Natural killer cell treated with Interleukin-12 subunit alpha and Interleukin-12 subunit beta and Interleukin-15 and Interleukin-18, amount 100 ng/mL, for 72 hours (primary cell): ENCODE data around the gene STPG3. TPM values are rescaled to one million over a fixed set of nuclear protein-coding genes. Genes with fewer than 3 reads are reported as not detected.
"Not testable (repeated sequence)": the region's sequence is repeated elsewhere in the genome, so short reads cannot be mapped to it uniquely, and the experiment has no call there.

ENCODE experiments used
- ATAC-seq, 2 donors: fragments of 150-1000 bp; cut with Tn5 transposase in 1 of 2; sonication (Bioruptor Pico), chemical (Tn5 transposase) in 1 of 2; 2 replicates each; pipeline ENCODE4 v1.10.0; 2021
- DNase-seq: peaks from one replicate; pipeline ENCODE4 v3.0.0; 2022; ENCODE audit warnings: low spot score
- H3K27ac Mint-ChIP-seq, 2 donors: 1 replicate in 1 of 2; 2 replicates in 1 of 2; pipeline ENCODE4 v1.8.0; 2022; ENCODE audit warnings: mixed read lengths in 2 of 2, mild to moderate bottlenecking in 1 of 2, moderate library complexity in 1 of 2
- H3K27me3 Mint-ChIP-seq, 2 donors: 1 replicate in 1 of 2; 2 replicates in 1 of 2; pipeline ENCODE4 v1.8.0; 2022; ENCODE audit warnings: mixed read lengths in 2 of 2
- H3K36me3 Mint-ChIP-seq: one replicate; pipeline ENCODE4 v1.8.0; 2022; ENCODE audit warnings: mixed read lengths
- H3K4me1 Mint-ChIP-seq, 2 donors: 1 replicate in 1 of 2; 2 replicates in 1 of 2; pipeline ENCODE4 v1.8.0; 2022; ENCODE audit warnings: low read depth in 2 of 2, mixed read lengths in 2 of 2, mild to moderate bottlenecking in 1 of 2
- H3K4me3 Mint-ChIP-seq: one replicate; pipeline ENCODE4 v1.8.0; 2022; ENCODE audit warnings: mixed read lengths
- H3K9me3 Mint-ChIP-seq: 2 replicates; pipeline ENCODE4 v1.8.0; 2022; ENCODE audit warnings: mixed read lengths
- total RNA-seq, 2 donors: library from RNA; stranded (reverse); gene quantifications; one replicate each; pipeline ENCODE4 v1.2.3, GENCODE V29; 2022

Gene STPG3
- total RNA-seq, 2 donors from 2014 or later = not detected

DNA sequence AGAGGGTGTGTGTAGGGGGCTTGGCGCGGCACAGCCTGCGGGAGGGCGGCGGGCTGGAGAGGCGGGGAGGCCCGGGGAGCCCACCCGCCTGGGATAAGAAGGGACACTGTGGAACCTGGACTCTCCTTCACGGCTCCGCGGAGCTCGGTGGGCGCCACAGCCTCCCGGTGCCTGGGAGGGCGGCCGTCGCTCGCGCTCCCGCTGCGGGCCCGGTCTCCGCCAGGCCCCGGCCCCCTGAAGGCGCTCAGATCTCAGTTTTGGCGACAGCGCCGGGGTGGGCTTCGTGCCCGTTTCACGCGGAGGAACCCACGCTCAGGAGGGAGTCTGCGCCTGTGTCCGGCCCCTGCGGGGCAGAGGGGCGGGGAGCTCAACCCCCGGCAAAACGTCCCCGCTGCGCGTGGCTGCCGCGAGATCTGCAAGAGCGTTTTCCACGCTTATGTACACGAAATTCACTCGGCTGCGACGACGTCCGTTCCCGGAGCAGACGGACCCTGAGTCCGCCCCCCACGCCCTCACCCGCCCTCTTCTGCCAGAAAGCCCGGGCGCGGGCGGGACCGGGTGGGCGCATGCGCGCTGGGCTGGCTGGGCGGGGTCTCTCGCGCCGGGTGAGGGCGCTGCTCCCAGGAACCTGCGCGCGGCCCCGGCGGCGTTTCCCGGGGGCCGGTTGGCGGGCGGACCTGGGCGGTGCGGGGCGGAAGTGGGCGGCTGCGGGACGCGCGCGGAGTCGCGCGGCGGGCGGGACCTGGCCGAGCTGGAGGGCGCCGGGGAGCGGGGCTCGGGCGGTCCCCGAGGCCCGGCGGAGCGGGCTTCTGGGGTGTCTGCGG, 3.8 kb downstream of the STPG3 start, which contains the start of gene NELFB:
NELFB (plus strand) TSS at position 704 of the 824 bp plus-strand sequence.
- Mint-ChIP-seq H3K4me1 (peaks cover 5 to 10% of the 10 kb centered on the region in 2 donors), H3K27ac (peak within 1 kb of the TSS; percentile 44 to 78), H3K9me3 (no peaks in the 10 kb centered on the region), H3K36me3 (no peaks in the 10 kb centered on the region), H3K4me3 (peak within 1 kb of the TSS; percentile 83), H3K27me3 (no peaks in the 10 kb centered on the region)
- ATAC-seq (peak; percentile 91 to 97), DNase-seq (peak; percentile 98)

DNA sequence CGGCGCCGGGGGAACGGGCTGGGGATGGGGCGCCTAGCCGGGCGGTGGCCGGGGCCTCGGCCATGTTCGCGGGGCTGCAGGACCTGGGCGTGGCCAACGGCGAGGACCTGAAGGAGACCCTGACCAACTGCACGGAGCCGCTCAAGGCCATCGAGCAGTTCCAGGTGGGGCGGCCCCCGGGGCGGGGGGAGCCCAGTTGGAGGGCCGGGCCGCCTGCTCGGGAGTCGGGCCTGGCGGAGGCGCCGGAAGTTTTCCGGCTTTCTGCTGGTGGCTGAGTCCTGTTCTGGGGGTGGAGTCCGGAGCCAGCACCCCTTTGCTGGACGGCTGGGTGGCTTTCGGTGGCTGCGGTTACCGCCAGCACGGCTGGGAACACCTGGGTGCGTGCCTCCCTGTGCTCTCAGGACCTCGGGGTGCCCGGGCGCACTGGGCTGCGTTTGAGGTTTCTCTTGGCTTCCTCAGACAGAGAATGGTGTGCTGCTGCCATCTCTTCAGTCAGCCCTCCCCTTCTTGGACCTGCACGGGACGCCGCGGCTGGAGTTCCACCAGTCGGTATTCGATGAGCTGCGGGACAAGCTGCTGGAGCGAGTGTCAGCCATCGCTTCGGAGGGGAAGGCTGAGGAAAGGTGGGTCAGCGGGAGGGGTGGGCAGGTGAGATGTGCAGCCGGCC, 4.5 kb downstream of the STPG3 start:
- H3K27ac Mint-ChIP-seq = no peak overlapping the region
- DNase-seq = no peak

DNA sequence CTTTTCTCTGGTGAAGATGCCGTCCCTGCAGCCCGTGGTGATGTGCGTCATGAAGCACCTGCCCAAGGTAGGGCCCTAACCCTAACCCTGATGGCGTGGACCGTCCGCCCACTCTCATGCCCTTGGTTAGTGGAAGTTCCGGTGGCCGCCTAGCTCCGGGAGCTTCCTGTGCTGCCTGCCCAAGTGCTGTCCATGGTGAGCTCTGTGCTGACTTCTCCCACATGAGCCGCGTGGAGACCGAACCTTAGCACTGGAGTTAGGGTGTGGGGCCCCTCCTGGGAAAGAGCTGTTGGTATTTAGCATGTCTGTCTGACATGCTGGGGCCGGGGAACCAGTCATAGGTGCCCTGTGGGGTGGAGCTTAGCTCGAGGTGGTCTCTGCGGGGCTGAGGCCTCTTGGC, 5.3 kb downstream of the STPG3 start:
- Mint-ChIP-seq H3K9me3 (no peaks in the 10 kb centered on the region), H3K27ac (no peak overlapping the region), H3K27me3 (no peaks in the 10 kb centered on the region), H3K4me3 (peak overlapping the region; percentile 83), H3K36me3 (no peaks in the 10 kb centered on the region), H3K4me1 (peaks cover 5 to 10% of the 10 kb centered on the region in 2 donors)
- DNase-seq (no peak), ATAC-seq (no peak)

More for the DNA sequence above, 4.5 kb downstream of the STPG3 start:
- Mint-ChIP-seq H3K27me3 (no peaks in the 10 kb centered on the region), H3K4me1 (peaks cover 5 to 10% of the 10 kb centered on the region in 2 donors), H3K4me3 (peak overlapping the region; percentile 83), H3K9me3 (no peaks in the 10 kb centered on the region), H3K36me3 (no peaks in the 10 kb centered on the region)
- ATAC-seq = peak in 1 of 2 donors; percentile 51

DNA sequence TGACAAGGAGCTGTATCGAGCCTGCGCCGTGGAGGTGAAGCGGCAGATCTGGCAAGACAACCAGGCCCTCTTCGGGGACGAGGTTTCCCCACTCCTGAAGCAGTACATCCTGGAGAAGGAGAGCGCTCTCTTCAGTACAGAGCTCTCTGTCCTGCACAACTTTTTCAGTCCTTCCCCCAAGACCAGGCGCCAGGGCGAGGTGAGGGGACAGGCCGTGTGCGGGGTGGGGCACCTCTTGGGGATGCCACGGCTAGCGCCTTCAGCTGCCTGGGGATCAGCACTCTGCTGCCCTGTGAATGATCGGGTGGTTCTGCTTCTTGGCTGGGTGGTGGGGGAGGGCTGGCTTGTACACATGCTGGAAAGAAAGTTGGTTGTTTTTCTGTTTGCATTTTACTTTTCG, 5.8 kb downstream of the STPG3 start:
- Mint-ChIP-seq H3K27me3 (no peaks in the 10 kb centered on the region), H3K4me1 (peaks cover 5 to 13% of the 10 kb centered on the region in 2 donors), H3K27ac (no peak overlapping the region), H3K4me3 (peak overlapping the region; percentile 15), H3K9me3 (no peaks in the 10 kb centered on the region), H3K36me3 (peaks cover 5% of the 10 kb centered on the region)
- DNase-seq (no peak), ATAC-seq (no peak)

DNA sequence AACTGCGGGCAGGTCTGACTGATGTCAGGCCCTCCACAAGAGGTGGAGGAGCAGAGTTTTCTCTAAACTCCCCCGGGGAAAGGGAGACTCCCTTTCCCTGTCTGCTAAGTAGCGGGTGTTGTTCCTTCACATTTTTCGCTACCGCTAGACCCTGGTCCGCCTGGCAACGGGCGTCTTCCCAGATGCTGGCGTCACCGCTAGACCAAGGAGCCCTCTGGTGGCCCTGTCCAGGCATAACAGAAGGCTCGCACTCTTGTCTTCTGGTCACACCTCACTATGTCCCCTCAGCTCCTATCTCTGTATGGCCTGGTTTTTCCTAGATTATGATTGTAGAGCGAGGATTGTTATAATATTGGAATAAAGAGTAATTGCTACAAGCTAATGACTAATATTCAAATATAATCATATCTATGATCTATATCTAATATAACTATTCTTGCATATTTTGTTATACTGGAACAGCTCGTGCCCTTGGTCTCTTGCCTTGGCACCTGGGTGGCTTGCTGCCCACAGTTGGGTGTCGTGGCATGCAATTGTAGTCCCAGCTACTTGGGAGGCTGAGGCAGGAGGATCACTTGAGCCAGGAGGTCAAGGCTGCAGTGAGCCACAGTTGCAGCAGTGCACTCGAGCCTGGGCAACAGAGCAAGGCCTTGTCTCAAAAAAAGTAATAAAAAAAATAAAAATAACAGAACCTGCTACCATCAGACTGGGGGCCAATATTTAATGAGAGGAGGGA, 11.3 kb downstream of the STPG3 start:
- H3K4me3 Mint-ChIP-seq, ATAC-seq, H3K27ac Mint-ChIP-seq, DNase-seq, H3K9me3 Mint-ChIP-seq, H3K4me1 Mint-ChIP-seq, H3K27me3 Mint-ChIP-seq, H3K36me3 Mint-ChIP-seq: not testable (repeated sequence)

DNA sequence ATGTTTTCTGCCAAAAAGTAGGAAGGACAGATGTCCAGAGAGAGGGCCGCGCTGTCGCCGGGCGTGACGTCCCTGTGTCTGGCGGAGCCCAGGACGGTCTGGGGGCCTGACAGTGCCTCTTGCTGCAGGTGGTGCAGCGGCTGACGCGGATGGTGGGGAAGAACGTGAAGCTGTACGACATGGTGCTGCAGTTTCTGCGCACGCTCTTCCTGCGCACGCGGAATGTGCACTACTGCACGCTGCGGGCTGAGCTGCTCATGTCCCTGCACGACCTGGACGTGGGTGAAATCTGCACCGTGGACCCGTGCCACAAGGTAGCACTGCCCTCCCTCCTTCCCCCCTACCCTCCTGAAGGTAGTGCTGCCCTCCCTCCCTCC, 11.8 kb downstream of the STPG3 start:
- Mint-ChIP-seq H3K4me1 (peaks cover 0 to 3% of the 10 kb centered on the region in 2 donors), H3K36me3 (peaks cover 5% of the 10 kb centered on the region), H3K9me3 (no peaks in the 10 kb centered on the region), H3K4me3 (no peak overlapping the region), H3K27me3 (no peaks in the 10 kb centered on the region), H3K27ac (no peak overlapping the region)
- no peak for DNase-seq
- no peak for ATAC-seq

DNA sequence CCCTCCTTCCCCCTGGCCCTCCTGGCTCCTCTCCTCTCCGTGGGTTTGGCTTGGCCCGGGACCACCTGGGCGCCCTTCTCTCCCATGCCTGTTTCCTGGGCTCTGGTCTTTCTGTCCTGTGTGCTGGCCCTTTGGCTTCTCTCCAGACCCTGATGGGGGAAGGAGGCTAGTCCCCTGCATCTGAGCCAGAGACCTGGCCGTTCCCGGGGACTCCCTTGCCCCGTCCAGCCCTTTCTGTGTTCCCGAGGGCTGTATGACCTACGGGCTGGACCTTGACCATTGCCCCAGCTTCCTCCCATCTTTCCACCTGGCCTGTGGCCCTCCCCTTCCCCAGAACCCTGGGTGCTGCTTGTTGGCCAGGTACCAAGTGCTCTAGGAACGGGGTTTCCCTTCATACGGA, 12.4 kb downstream of the STPG3 start:
- ATAC-seq (no peak), DNase-seq (no peak)
- no peak overlapping the region for H3K27ac Mint-ChIP-seq
- no peaks in the 10 kb centered on the region for H3K27me3 Mint-ChIP-seq
- no peaks in the 10 kb centered on the region for H3K9me3 Mint-ChIP-seq
- peaks cover 3 to 4% of the 10 kb centered on the region in 2 donors for H3K4me1 Mint-ChIP-seq
- peaks cover 8% of the 10 kb centered on the region for H3K36me3 Mint-ChIP-seq
- no peak overlapping the region for H3K4me3 Mint-ChIP-seq

DNA sequence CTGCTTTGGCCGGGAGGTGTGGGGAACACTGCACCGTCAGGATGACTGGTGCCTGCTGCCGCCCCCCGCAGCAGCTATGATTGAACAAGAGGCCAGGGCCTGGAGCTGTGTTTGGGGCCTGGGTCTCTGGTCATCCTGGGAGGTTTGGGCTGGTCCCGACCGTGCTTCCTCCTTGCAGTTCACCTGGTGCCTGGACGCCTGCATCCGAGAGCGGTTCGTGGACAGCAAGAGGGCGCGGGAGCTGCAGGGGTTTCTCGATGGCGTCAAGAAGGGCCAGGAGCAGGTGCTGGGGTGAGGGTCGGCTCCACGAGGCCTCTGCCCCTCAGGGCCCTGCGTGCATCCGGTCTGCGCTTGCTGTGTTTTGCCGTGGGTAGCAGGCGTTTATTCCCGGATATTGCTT, 13.0 kb downstream of the STPG3 start:
- Mint-ChIP-seq H3K9me3 (no peaks in the 10 kb centered on the region), H3K4me3 (no peak overlapping the region), H3K27me3 (no peaks in the 10 kb centered on the region), H3K36me3 (peaks cover 12% of the 10 kb centered on the region), H3K4me1 (peaks cover 7% of the 10 kb centered on the region in 2 donors), H3K27ac (no peak overlapping the region)
- DNase-seq = no peak
- no peak for ATAC-seq

DNA sequence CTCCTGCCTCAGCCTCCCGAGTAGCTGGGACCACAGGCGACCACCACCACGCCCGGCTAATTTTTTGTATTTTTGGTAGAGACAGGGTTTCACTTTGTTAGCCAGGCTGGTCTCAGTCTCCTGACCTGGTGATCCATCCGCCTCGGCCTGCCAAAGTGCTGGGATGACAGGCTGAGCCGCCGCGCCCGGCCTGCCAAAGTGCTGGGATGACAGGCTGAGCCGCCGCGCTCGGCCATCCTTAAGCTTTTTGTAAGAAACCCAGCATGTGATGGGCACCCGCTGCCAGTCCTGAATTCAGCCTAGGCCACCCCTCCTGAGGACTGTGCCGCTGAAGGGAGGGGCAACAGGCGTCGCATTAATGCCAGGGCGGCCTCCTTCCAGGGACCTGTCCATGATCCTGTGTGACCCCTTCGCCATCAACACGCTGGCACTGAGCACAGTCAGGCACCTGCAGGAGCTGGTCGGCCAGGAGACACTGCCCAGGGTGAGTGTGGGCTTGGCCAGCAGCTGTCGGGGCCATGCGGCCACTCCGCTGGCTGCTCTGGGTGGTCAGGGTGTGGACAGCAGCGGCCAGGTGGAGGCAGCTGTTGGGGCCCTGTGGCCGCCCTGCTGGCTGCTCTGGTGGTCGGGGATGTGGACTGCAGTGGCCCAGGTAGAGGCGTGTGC, 14.5 kb downstream of the STPG3 start:
- Mint-ChIP-seq H3K27me3 (no peaks in the 10 kb centered on the region), H3K4me3 (no peak overlapping the region), H3K4me1 (peaks cover 7 to 10% of the 10 kb centered on the region in 2 donors), H3K9me3 (no peaks in the 10 kb centered on the region), H3K36me3 (peaks cover 12% of the 10 kb centered on the region), H3K27ac (no peak overlapping the region)
- no peak for ATAC-seq
- DNase-seq = no peak

DNA sequence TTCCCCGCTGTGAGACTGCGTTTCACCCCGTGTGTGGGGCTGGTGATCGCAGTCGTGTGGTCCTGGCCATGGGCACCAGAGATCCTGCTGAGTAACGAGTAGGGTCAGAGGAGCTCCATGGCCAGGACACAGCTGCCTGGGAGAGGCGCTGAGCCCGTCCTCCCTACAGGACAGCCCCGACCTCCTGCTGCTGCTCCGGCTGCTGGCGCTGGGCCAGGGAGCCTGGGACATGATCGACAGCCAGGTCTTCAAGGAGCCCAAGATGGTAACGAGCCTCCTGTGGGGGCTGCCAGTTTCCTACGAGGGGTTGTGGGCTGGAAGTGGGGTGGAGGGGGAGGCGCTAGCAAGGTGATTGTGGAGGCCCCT, 15.1 kb downstream of the STPG3 start:
- no peak overlapping the region for H3K4me3 Mint-ChIP-seq
- H3K36me3 Mint-ChIP-seq = peaks cover 12% of the 10 kb centered on the region
- peak in 1 of 2 donors; percentile 18 for ATAC-seq
- H3K27ac Mint-ChIP-seq = no peak overlapping the region
- no peaks in the 10 kb centered on the region for H3K27me3 Mint-ChIP-seq
- DNase-seq = no peak
- H3K4me1 Mint-ChIP-seq = peaks cover 7 to 10% of the 10 kb centered on the region in 2 donors
- no peaks in the 10 kb centered on the region for H3K9me3 Mint-ChIP-seq

DNA sequence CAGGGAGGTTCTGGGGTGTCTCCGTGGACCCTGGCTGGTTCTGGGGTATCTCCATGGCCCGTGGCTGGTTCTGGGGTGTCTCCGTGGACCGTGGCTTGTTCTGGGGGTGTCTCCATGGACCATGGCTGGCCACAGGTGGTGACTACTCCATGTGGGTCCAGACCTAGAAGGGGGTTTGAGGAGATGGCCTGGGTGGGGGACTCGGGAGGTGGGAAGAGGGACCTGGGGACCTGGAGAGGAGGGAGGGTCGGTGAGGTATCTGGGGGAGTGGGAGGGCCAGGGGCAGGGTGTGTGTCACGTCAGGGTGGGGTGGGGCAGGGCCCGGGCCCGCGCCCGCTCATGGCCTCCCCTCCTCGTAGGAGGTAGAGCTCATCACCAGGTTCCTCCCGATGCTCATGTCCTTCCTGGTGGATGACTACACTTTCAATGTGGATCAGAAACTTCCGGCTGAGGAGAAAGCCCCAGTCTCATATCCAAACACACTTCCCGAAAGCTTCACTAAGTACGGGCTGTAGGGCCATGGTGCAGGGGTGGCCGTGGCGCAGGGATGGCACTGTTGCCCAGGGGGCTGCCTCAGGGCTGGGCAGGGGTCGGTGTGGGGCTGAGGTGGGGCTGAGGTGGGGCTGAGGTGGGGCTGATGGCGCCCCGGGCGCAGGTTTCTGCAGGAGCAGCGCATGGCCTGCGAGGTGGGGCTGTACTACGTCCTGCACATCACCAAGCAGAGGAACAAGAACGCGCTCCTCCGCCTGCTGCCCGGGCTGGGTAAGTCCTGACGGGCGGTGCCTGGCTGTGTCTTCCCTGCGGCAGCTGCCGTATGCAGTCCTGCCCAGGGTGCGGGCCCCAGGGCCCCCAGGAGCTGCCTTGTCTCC, 15.7 kb downstream of the STPG3 start:
- H3K27me3 Mint-ChIP-seq = no peaks in the 10 kb centered on the region

DNA sequence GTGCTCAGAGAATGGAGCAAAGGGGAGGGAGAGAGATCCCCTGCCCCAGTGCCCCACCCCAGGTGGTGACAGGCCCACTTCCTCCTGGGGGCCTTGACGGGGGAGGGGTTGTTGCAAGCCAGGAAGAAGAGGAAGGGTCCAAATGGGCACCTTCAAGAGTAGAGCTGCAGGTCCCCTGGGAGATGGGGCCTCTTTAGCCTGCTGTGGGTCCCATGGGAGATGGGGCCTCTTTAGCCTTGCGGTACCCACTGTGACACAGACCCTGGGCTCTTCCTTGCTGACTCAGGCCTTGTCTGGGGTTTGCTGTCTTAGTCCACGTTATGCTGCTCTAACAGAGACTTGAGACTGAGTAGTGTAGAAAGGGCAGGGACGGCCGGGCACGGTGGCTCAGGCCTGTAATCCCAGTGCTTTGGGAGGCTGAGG, 16.9 kb downstream of the STPG3 start:
- Mint-ChIP-seq H3K9me3 (no peaks in the 10 kb centered on the region), H3K36me3 (peaks cover 7% of the 10 kb centered on the region), H3K4me3 (no peak overlapping the region), H3K4me1 (peaks cover 9 to 11% of the 10 kb centered on the region in 2 donors), H3K27me3 (no peaks in the 10 kb centered on the region), H3K27ac (no peak overlapping the region)
- ATAC-seq (no peak), DNase-seq (no peak)

More for the DNA sequence above, 15.7 kb downstream of the STPG3 start:
- Mint-ChIP-seq H3K27ac (no peak overlapping the region), H3K36me3 (peaks cover 8% of the 10 kb centered on the region), H3K4me3 (no peak overlapping the region), H3K9me3 (no peaks in the 10 kb centered on the region), H3K4me1 (peaks cover 9 to 11% of the 10 kb centered on the region in 2 donors)
- DNase-seq (no peak), ATAC-seq (no peak)
